GM19467 (cell line): Measurements from ENCODE around the gene RBPJ.
"Not testable (repeated sequence)": the region's sequence is repeated elsewhere in the genome, so short reads cannot be mapped to it uniquely, and the experiment has no call there.

ENCODE experiments used
- ATAC-seq: cut with Tn5 transposase; IDR thresholded peaks from one replicate; pipeline ENCODE4 v1.9.1; 2021; ENCODE audit warnings: mild to moderate bottlenecking, moderate library complexity; ENCODE audit not compliant: unreplicated experiment

The RBPJ gene

DNA sequence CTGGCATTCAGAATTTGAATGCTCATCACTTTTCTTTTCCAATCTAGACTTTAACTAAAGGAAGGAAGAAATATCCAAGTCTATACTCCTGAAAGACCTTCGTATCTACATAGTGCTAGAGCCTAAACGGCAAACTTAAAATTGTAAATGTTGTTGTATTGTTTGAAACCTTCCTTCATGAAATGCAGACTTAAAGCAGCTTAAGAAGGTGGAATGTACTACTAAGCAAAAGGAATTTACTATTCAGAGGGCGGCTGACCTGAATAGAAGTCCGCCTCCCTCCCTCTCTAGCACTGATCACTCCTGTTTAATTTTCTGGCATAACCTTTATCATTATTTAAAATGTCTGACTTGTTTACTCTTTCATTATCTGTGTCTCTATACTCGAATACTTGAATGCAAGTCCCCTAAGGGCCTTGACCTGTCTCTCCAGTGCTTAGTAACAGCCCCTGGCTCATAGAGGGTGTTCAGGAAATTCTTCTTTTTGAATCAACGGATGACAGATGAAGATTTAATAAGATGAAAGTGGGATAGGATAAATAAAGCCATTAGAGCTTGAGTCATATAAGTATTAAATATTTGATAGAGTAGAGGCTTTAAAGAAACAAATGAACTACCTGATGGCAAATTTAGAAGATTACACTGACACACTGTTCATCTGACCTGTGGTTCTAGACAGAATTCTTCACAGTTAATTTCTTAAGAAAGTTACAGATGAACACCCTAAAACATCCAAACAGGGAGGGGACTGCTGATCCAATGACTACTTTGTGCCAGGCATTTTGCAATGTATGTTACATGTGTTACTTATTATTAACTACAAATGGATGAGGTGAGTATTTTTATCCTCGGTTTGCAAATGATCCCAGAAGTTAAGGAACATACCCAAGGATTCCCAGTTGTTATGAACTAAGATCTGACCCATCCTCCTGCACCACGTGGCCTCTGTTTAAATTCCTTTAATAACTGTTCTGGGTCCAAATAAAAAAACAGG lies 20.2 kb upstream of the RBPJ start:
- ATAC-seq, result no peak

GRCh38 chr4:26302031-26302899 lies 18.5 kb upstream of the RBPJ start:
- no peak for ATAC-seq

GRCh38 chr4:26303008-26303407 lies 17.8 kb upstream of the RBPJ start:
- ATAC-seq, result no peak

DNA sequence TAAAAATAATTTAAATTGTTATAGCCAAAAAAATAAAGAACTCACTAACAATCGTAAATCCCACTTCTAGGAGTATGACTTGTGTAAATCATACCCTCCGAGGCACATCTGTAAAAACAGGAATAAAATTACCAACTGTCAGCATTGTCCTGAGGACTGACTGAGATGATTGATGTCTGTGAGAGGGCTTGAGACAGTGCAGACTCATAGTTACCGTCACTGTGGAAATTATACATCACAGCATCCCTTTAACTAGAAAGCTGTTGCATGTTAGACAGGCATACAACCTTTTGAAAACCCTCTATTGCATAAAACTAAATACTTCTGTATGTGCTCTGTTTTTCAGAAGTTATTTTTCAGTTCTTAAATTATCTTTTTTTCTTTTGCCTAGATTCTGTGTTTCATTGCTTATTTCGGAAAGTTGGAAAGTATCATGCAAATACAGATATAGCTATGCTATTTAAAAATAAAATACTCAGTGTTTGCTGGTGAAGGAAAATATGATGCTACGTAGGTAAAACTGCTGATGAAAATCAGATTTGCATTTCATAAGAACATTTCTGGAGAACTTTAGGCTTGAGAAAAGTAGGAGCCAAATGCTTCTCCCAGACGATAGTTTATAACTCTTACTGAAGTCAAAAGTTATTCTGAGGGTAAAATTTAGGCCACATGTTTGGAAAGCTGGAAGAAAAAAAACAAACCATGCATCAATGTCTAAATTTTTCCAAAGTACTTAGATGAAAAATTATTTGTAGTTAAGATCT lies 13.6 kb upstream of the RBPJ start:
- no peak for ATAC-seq

GRCh38 chr4:26308568-26308967 lies 12.2 kb upstream of the RBPJ start:
- no peak for ATAC-seq

DNA sequence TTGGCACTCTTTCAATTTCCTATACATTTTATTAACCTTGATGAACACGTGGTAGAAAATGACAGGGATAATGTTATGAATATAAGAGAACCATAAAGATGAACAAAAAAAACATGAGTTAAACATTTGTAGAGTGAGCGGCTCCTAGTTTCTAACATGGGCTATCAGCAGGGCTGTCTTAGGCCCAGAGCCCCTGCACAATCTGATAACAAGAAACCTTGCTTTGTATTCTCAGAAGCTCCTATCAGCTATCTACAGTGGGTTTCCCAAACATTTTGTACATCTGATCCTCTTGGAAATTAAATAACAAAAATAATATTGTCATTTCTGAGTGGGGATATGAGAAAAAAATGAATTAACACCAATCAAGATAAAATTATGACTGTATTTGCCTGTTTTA lies 10.6 kb upstream of the RBPJ start:
- ATAC-seq, result no peak

GRCh38 chr4:26311633-26312032 lies 9.2 kb upstream of the RBPJ start:
- ATAC-seq, result no peak

- ATAC-seq, result not testable (repeated sequence)
Measured at GRCh38 chr4:26315316-26315932, 5.4 kb upstream of the RBPJ start.

- ATAC-seq, result no peak
Measured at GRCh38 chr4:26317766-26318165, 3.0 kb upstream of the RBPJ start.

- ATAC-seq, result peak; percentile 71
Measured at GRCh38 chr4:26319467-26319948, 1.3 kb upstream of the RBPJ start.

- ATAC-seq, result peak; percentile 23
Measured at GRCh38 chr4:26319949-26320537, 771 bp upstream of the RBPJ start.

GRCh38 chr4:26321373-26322221 lies 783 bp downstream of the RBPJ start:
- ATAC-seq, result no peak

GRCh38 chr4:26322346-26322745 lies 1.5 kb downstream of the RBPJ start:
- ATAC-seq, result no peak

DNA sequence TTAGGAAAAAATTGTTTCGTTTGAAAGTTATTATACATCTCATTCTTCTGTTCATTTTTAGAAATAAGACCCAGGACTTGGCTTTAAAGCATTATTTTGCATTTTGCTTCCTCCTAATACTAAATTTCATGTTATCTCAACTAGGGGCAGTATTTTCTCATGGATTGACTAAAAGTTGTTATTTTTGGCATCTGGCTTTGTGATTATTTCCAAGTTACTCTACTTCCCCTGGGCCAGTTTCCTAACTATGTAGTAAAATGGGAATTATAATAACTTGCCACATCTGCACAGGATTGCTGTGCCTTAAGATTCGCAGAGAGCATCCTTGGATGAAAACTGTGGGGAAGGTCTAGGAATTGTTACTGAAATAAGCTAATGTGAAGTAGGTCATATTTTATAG lies 3.0 kb downstream of the RBPJ start:
- no peak for ATAC-seq

DNA sequence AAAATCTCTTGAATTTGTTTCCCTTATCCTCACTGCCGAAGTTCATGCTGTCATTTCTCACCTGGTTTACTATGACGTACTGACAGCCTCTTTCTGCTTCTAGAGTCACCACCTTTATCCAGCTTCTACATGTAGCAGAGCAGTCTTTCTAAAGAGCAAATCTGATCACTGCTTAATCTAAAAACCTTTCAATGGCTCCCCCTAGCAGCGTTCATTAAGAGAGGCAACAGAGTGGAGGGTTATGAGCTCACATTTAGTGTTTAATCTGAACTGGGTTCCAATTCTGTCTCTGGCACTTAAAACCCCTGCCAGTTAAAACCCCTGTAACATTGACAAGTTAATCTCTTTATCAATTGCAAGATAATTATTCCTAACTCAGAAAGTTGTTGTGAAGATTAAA lies 4.4 kb downstream of the RBPJ start:
- no peak for ATAC-seq

DNA sequence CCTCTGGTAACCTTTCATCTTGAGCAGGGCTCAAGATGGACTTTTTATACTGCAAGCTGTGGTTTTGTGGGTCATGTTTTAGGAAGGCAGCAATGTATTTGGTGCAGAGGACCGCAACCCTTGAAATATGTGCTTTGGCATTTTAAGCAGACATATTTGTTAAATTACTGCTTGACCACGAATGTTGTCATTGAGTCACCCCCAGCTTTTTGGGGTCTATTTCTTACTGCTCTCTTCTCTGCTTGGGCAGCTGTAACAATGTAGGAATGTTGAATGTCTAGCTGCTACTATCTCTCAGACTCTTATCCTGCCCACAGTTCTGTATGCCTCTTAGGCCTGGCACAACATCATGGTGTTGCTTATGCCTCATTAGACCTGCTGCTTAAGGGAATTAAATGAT lies 6.0 kb downstream of the RBPJ start:
- no peak for ATAC-seq

- no peak for ATAC-seq
Measured at GRCh38 chr4:26330186-26330787, 9.5 kb downstream of the RBPJ start.

DNA sequence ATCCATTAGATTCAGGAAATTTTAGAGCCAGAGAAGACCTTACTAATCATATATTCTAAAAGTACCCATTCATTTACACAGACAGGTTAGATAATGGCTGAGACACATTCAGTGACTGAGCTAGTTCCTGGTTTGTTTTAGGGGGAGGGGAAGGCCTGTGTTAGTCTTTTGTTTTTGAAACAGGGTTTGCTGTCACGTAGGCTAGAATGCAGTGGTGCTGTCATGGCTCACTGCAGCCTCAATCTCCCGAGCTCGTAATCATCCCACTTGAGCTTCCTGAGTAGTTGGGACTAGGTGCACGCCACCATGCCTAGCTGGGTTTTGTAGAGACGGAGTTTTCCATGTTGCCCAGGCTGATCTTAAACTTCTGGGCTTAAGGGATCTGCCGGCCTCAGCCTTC lies 10.1 kb downstream of the RBPJ start:
- no peak for ATAC-seq
